Adrenal gland (tissue), 12 donors: Measurements from ENCODE around the gene SBNO2. TPM values are rescaled to one million over a fixed set of nuclear protein-coding genes. Genes with fewer than 3 reads are reported as not detected.

Experiments used
- DNase-seq, 7 donors: peaks; one replicate each; pipeline ENCODE4 v3.0.0-alpha.2; 2019 to 2020
- H3K27ac ChIP-seq, 5 donors: fragments of 200-600 bp; sonication (generic) in 4 of 5; 1 replicate in 3 of 5; 2 replicates in 2 of 5; pipeline versions ENCODE4 v1.5.1 to v1.8.0; 2016 to 2020; ENCODE audit warnings: mild to moderate bottlenecking in 1 of 5
- H3K27me3 ChIP-seq: fragments of 200-600 bp; 2 replicates; pipeline ENCODE4 v1.8.0; 2021
- H3K36me3 ChIP-seq, 2 donors: fragments of 200-600 bp; replicated peaks in 1 of 2; 1 replicate in 1 of 2; 2 replicates in 1 of 2; pipeline versions ENCODE4 v1.5.1 to v1.8.0; 2018 to 2022
- H3K4me1 ChIP-seq, 2 donors: fragments of 200-600 bp; replicated peaks in 1 of 2; 1 replicate in 1 of 2; 2 replicates in 1 of 2; pipeline versions ENCODE4 v1.5.1 to v1.8.0; 2018 to 2021
- H3K4me3 ChIP-seq, 4 donors: fragments of 200-600 bp; sonication (generic) in 3 of 4; one replicate each; pipeline ENCODE4 v1.5.1; 2016 to 2018
- H3K9me3 ChIP-seq, 3 donors: fragments of 200-600 bp; sonication (generic) in 1 of 3; replicated peaks in 1 of 3; 1 replicate in 2 of 3; 2 replicates in 1 of 3; pipeline versions ENCODE4 v1.5.1 to v1.8.0; 2016 to 2021
- CTCF ChIP-seq, 6 experiments: fragments of 450-650 bp in 4 of 6; fragments of 200-600 bp in 2 of 6; sonication (generic) in 1 of 6; IDR thresholded peaks; 1 replicate in 5 of 6; 2 replicates in 1 of 6; pipeline versions ENCODE4 v1.5.1 to v1.8.0; 2016 to 2021; ENCODE audit warnings: antibody characterized with exemption in 6 of 6, mild to moderate bottlenecking in 2 of 6, moderate library complexity in 1 of 6
- POLR2A ChIP-seq, 2 donors: fragments of 450-650 bp; IDR thresholded peaks; one replicate each; pipeline ENCODE4 v1.6.1; 2017; ENCODE audit warnings: antibody characterized with exemption in 2 of 2, mild to moderate bottlenecking in 2 of 2, moderate library complexity in 1 of 2
- WGBS, 4 donors: extraction: QIAGEN DNeasy Blood & Tissue Kit in 2 of 4; methylation state at CpG; one replicate each; pipeline versions ENCODE4 v1.1.5 to v1.1.7; 2013 to 2017; 5-methylcytosine and 5-hydroxymethylcytosine counted together
- intact Hi-C, 2 donors: fragments of 100-400 bp; cut with DNase I; formaldehyde crosslinking; loops; one replicate each; pipeline versions ENCODE4 v1.14.1 to v1.15.0; 2022 to 2023
- polyA plus RNA-seq, 3 donors: library from polyadenylated mRNA; stranded (reverse); fragments of 200-250 nt in 2 of 3; fragments of 350-450 nt in 1 of 3; fragmentation: Illumina TruSeq in 1 of 3; extraction: RNeasy Lipid Tissue Mini Kit (QIAGEN cat#74804) in 1 of 3; gene quantifications; one replicate each; pipeline ENCODE4 v1.2.3, GENCODE V29; 2013 to 2014
- total RNA-seq, 9 donors: library from RNA; depleted of rRNA in 4 of 9; stranded (reverse); fragments of >200 nt in 4 of 9; fragments of 120-200 nt in 1 of 9; fragmentation: NEBNext Ultra II Directional in 1 of 9; extraction: Animal tissue kit (Norgen Biotek cat#: 25700) in 1 of 9; gene quantifications; one replicate each; pipeline versions ENCODE4 v1.1.0 to v1.2.4, GENCODE V29; 2013 to 2023
- donor health status: healthy with polysubstance abuse.
- donor health status: Bipolar disorder and iron deficiency.
- donor health status: DM: yes; HTN: yes; CAD: no.
- donor health status: DM: no; HTN: no; CAD: no.
- donor health status: DM: no; HTN: no; CAD: no.
- donor health status: DM: yes; HTN: yes; CAD: no.

SBNO2 gene
- total and polyA plus RNA-seq, 12 donors = 13.6 to 176 (median 74.7) TPM

DNA sequence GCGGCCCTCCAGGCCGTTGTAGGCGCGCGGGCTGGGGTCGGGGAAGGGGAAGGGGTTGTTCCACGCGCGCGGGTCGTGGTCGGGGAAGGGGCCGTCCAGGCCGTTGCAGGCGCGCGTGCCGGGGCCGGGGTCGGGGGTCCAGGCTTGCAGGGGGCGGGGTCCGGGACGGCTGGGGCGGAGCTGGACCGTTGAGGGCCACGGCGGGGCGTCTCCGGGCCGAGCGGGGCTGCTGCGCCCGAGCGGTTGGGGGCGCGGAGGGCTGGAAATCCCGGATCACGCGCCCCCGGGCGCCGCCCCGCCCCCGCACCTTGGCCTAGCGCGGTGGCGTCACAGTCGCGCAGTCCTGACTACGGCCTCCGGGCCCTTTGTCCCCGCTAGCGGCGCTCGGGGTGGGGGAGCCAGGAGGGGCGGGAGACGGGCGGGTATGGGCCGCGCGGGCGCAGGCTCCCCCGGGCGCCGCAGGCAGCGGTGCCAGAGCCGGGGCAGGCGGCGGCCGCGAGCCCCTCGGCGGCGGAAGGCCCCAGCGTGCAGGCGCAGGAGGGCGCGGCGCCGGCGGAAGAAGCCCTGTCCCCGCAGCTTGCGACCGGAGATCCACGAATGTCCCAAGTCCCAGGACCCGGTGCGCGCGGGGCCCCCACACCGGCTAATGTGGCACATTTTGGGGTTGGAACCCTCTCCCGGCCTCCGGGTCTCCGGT lies 69.6 kb downstream of the SBNO2 start:
- WGBS, 4 donors = 0 to 1% (median 0%) methylated on average over 5 to 92 of the region's 93 CpGs; no CpG with 5 or more reads in 1 of the 4 donors

GRCh38 chr19:1103708-1104310 lies 70.3 kb downstream of the SBNO2 start, which contains the start of gene GPX4:
Gene GPX4, plus strand, starts transcription at chr19:1103994. Its CDS starts 50 bp downstream, at chr19:1104044.
- Histone ChIP-seq H3K27ac (peak within 1 kb of the TSS; percentile 97 to 99 (median 99)), H3K4me3 (peak within 1 kb of the TSS; percentile 37 to 84 (median 62)), H3K36me3 (peaks cover 0 to 28% of the 10 kb centered on the region in 2 donors), H3K4me1 (peaks cover 35 to 47% of the 10 kb centered on the region in 2 donors), H3K27me3 (no peaks in the 10 kb centered on the region), H3K9me3 (no peaks in the 10 kb centered on the region)
- TF ChIP-seq CTCF (IDR thresholded peaks at IDR 0.05) (no peak), POLR2A (IDR thresholded peaks at IDR 0.05) (peak; percentile 97 to 99)
- peak; percentile 99 to 100 (median 99) for DNase-seq
- WGBS, 4 donors = 0 to 1% (median 0%) methylated on average over 25 to 75 of the region's 75 CpGs; no CpG with 5 or more reads in 1 of the 4 donors
- intact Hi-C loops = no loop called here

More for the DNA sequence above, 69.6 kb downstream of the SBNO2 start:
- H3K27ac ChIP-seq = peak overlapping the region; percentile 97 to 99 (median 99)
- H3K36me3 ChIP-seq = peaks cover 0 to 34% of the 10 kb centered on the region in 2 donors
- peak; percentile 80 to 90 (median 88) for DNase-seq
- H3K4me3 ChIP-seq = peak overlapping the region; percentile 37 to 84 (median 62)
- intact Hi-C loops = no loop called here
- no peaks in the 10 kb centered on the region for H3K9me3 ChIP-seq
- TF ChIP-seq POLR2A (IDR thresholded peaks at IDR 0.05) (peak; percentile 20 to 39), CTCF (IDR thresholded peaks at IDR 0.05) (peak in 2 of 6 experiments; percentile 3 to 20)
- H3K27me3 ChIP-seq = no peaks in the 10 kb centered on the region
- H3K4me1 ChIP-seq = peaks cover 32 to 41% of the 10 kb centered on the region in 2 donors

DNA sequence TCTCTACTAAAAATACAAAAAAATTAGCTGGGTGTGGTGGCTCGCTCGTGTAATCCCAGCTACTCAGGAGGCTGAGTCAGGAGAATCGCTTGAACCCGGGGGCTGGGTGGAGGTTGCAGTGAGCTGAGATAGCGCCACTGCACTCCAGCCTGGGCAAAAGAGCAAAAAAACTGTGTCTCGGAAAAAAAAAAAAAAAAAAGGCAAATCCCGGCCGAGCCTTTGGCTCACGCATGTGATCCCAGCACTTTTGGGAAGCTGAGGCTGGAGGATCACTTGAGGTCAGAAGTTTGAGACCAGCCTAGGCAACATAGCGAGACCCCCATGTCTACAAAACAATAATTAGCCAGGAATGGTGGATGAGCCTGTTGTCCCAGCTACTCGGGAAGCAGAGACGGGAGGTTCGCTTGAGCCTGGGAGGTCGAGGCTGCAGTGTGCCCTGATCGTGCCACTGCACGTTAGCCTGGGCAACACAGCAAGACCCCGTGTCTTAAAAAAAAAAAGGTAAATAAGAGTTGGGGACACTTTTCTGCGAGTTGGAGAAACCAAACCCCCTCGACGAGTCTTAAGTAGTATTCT lies 70.8 kb downstream of the SBNO2 start:
- TF ChIP-seq CTCF (IDR thresholded peaks at IDR 0.05) (no peak), POLR2A (IDR thresholded peaks at IDR 0.05) (no peak)
- no peak for DNase-seq
- Histone ChIP-seq H3K4me3 (no peak overlapping the region), H3K27me3 (no peaks in the 10 kb centered on the region), H3K27ac (peak overlapping the region; percentile 92 to 99 (median 98)), H3K4me1 (peaks cover 35 to 47% of the 10 kb centered on the region in 2 donors), H3K9me3 (no peaks in the 10 kb centered on the region), H3K36me3 (peaks cover 0 to 22% of the 10 kb centered on the region in 2 donors)
- intact Hi-C loops = no loop called here
- 31 to 40% (median 37%) methylated on average over 19 to 20 of the region's 20 CpGs for WGBS, 4 donors
